ENCODE measurements around the gene RIN1.

DNA sequence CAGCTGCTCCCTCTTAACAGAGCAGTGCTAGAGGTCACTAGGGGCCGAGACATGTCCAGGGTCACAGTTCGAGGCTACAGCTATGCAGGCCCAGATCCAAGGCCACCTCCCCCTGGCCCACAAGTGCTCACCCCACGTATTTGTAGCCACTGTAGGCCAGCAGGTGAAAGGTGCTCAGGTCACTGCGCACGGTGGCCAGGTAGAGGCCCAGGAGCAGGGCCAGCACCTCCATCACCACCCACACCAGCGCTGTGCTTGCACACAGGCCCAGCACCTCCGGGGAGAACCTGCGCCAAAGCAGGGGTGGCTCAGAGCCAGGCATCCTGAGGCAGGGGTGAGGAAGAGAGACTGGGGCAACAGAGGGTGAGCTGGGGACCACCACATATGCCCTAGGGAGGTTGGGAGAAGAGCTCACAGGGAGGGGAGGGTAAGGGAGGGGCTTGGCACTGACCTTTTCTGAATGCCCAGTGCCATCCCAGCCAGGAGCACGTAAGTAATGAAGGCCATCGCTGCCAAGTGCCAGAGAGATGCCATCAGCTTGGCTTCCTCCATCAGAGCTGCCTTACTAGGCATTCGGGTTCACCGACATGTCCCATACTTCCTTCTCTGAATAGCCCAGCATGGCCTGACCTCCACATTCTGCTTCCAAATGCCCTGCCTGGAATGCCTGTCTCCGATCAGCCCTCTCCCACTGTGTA is 50.8 kb downstream of the RIN1 start:
- TF ChIP-seq, protein P1, sequence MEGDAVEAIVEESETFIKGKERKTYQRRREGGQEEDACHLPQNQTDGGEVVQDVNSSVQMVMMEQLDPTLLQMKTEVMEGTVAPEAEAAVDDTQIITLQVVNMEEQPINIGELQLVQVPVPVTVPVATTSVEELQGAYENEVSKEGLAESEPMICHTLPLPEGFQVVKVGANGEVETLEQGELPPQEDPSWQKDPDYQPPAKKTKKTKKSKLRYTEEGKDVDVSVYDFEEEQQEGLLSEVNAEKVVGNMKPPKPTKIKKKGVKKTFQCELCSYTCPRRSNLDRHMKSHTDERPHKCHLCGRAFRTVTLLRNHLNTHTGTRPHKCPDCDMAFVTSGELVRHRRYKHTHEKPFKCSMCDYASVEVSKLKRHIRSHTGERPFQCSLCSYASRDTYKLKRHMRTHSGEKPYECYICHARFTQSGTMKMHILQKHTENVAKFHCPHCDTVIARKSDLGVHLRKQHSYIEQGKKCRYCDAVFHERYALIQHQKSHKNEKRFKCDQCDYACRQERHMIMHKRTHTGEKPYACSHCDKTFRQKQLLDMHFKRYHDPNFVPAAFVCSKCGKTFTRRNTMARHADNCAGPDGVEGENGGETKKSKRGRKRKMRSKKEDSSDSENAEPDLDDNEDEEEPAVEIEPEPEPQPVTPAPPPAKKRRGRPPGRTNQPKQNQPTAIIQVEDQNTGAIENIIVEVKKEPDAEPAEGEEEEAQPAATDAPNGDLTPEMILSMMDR (IDR thresholded peaks at IDR 0.05): no peak
- TF ChIP-seq POLR2A (IDR thresholded peaks at IDR 0.05): no peak
- no peak for TF ChIP-seq EP300 (IDR thresholded peaks at IDR 0.05; ENCODE audit: low read depth)
- no peak for TF ChIP-seq POLR2AphosphoS5 (IDR thresholded peaks at IDR 0.05)

Measured in transverse colon (tissue), 4 donors.